Keratinocyte (primary cell): ENCODE results near the gene CDIPT.

Experiments used
- EZH2 ChIP-seq: IDR thresholded peaks from one replicate; pipeline ENCODE4 v1.6.1; 2012; ENCODE audit warnings: inconsistent platforms, mild to moderate bottlenecking, low read length, moderate library complexity
- TF ChIP-seq, protein P1 (sequence below), 3 experiments: IDR thresholded peaks in 1 of 3; conservative IDR thresholded peaks in 1 of 3; optimal IDR thresholded peaks in 1 of 3; 2 replicates in 2 of 3; 3 replicates in 1 of 3; pipeline versions ENCODE3 to v1.5.1; 2011; ENCODE audit warnings: low read length in 3 of 3, mild to moderate bottlenecking in 3 of 3, moderate library complexity in 2 of 3, control low read depth in 1 of 3, inconsistent platforms in 1 of 3; ENCODE audit not compliant: insufficient read depth in 2 of 3; ENCODE audit errors: extremely low read depth in 1 of 3

DNA sequence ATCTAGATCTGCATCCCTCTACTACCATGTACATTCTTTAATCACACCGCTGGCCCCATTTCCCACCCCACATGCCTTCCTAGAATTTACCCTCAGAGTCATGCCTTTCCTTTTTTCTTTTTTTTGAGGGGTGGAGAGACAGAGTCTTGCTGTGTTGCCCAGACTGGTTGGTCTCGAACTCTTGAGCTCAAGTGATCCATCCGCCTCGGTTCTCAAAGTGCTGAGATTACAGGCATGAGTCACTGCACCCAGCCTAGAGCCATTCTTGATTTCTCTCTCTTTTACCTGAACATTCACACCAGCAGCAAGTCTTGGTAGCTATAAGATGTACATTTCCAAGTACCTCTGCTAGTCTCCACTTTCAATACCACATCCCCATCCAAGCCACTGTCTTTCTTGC is 44.9 kb downstream of the CDIPT start:
- TF ChIP-seq, protein P1, sequence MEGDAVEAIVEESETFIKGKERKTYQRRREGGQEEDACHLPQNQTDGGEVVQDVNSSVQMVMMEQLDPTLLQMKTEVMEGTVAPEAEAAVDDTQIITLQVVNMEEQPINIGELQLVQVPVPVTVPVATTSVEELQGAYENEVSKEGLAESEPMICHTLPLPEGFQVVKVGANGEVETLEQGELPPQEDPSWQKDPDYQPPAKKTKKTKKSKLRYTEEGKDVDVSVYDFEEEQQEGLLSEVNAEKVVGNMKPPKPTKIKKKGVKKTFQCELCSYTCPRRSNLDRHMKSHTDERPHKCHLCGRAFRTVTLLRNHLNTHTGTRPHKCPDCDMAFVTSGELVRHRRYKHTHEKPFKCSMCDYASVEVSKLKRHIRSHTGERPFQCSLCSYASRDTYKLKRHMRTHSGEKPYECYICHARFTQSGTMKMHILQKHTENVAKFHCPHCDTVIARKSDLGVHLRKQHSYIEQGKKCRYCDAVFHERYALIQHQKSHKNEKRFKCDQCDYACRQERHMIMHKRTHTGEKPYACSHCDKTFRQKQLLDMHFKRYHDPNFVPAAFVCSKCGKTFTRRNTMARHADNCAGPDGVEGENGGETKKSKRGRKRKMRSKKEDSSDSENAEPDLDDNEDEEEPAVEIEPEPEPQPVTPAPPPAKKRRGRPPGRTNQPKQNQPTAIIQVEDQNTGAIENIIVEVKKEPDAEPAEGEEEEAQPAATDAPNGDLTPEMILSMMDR (optimal IDR thresholded peaks at IDR 0.05 in 1 of 3, IDR thresholded peaks at IDR 0.05 in 1 of 3, conservative IDR thresholded peaks at IDR 0.05 in 1 of 3; ENCODE audit: extremely low read depth in 1 of 3, insufficient read depth in 2 of 3, low read length in 3 of 3): no peak
- no peak for TF ChIP-seq EZH2
